Lung (tissue), 12 donors: ENCODE results near the gene OMP. TPM values are rescaled to one million over a fixed set of nuclear protein-coding genes. Genes with fewer than 3 reads are reported as not detected.

ENCODE experiments used
- ATAC-seq: fragments of 200-7000 bp; cut with Tn5 transposase; one replicate; pipeline ENCODE4 v1.9.1; 2020; ENCODE audit warnings: moderate number of reproducible peaks; ENCODE audit not compliant: insufficient read depth, low FRiP score
- DNase-seq, 3 donors: peaks; one replicate each; pipeline ENCODE4 v3.0.0-alpha.2; 2013 to 2017
- H3K27ac ChIP-seq, 2 donors: one replicate each; pipeline ENCODE4 v1.5.1; 2013; ENCODE audit warnings: mild to moderate bottlenecking in 2 of 2, moderate library complexity in 2 of 2, control low read depth in 1 of 2, inconsistent platforms in 1 of 2, low read depth in 1 of 2, low read length in 1 of 2
- H3K27me3 ChIP-seq, 3 donors: one replicate each; pipeline ENCODE4 v1.5.1; 2013; ENCODE audit warnings: low read length in 2 of 3; ENCODE audit not compliant: control insufficient read depth in 3 of 3, insufficient read depth in 3 of 3
- H3K36me3 ChIP-seq, 4 donors: one replicate each; pipeline ENCODE4 v1.5.1; 2013; ENCODE audit warnings: low read length in 4 of 4, mild to moderate bottlenecking in 1 of 4, moderate library complexity in 1 of 4; ENCODE audit not compliant: control insufficient read depth in 4 of 4, insufficient read depth in 4 of 4
- H3K4me1 ChIP-seq, 5 donors: one replicate each; pipeline ENCODE4 v1.5.1; 2013; ENCODE audit warnings: low read length in 5 of 5, mild to moderate bottlenecking in 2 of 5, moderate library complexity in 1 of 5; ENCODE audit not compliant: control insufficient read depth in 5 of 5, insufficient read depth in 5 of 5
- H3K4me3 ChIP-seq: one replicate; pipeline ENCODE4 v1.5.1; 2013; ENCODE audit warnings: mild to moderate bottlenecking, control low read depth, moderate library complexity
- H3K9ac ChIP-seq, 2 donors: one replicate each; pipeline ENCODE4 v1.5.1; 2013; ENCODE audit warnings: low read length in 2 of 2, control low read depth in 1 of 2; ENCODE audit not compliant: insufficient read depth in 1 of 2
- H3K9me3 ChIP-seq, 4 donors: one replicate each; pipeline ENCODE4 v1.5.1; 2013; ENCODE audit warnings: low read length in 3 of 4, mild to moderate bottlenecking in 1 of 4, moderate library complexity in 1 of 4; ENCODE audit not compliant: control insufficient read depth in 4 of 4, insufficient read depth in 3 of 4
- WGBS, 2 donors: extraction: QIAGEN DNeasy Blood & Tissue Kit; methylation state at CpG; one replicate each; pipeline ENCODE4 v1.1.7; 2013; 5-methylcytosine and 5-hydroxymethylcytosine counted together
- polyA plus RNA-seq, 2 donors: library from polyadenylated mRNA; stranded (reverse); fragments of 200-250 nt; gene quantifications; one replicate each; pipeline ENCODE4 v1.2.1, GENCODE V29; 2013
- total RNA-seq, 2 donors: library from RNA; depleted of rRNA in 1 of 2; stranded (reverse); fragments of >200 nt in 1 of 2; gene quantifications; one replicate each; pipeline ENCODE4 v1.2.1, GENCODE V29; 2014 to 2021
- TF ChIP-seq, protein P1 (sequence below): IDR thresholded peaks from 2 replicates; pipeline ENCODE4 v1.5.1; 2012; ENCODE audit warnings: mild to moderate bottlenecking; ENCODE audit errors: control extremely low read depth, extremely low read depth
- donor health status: control.
- donor health status: control.
- donor health status: Bipolar disorder and iron deficiency.
- donor health status: healthy.
- donor health status: DM: yes; HTN: yes; CAD: no.

OMP gene
- total and polyA plus RNA-seq, 4 donors, result 0.37 to 0.74 (median 0.61) TPM; not detected in 1

DNA sequence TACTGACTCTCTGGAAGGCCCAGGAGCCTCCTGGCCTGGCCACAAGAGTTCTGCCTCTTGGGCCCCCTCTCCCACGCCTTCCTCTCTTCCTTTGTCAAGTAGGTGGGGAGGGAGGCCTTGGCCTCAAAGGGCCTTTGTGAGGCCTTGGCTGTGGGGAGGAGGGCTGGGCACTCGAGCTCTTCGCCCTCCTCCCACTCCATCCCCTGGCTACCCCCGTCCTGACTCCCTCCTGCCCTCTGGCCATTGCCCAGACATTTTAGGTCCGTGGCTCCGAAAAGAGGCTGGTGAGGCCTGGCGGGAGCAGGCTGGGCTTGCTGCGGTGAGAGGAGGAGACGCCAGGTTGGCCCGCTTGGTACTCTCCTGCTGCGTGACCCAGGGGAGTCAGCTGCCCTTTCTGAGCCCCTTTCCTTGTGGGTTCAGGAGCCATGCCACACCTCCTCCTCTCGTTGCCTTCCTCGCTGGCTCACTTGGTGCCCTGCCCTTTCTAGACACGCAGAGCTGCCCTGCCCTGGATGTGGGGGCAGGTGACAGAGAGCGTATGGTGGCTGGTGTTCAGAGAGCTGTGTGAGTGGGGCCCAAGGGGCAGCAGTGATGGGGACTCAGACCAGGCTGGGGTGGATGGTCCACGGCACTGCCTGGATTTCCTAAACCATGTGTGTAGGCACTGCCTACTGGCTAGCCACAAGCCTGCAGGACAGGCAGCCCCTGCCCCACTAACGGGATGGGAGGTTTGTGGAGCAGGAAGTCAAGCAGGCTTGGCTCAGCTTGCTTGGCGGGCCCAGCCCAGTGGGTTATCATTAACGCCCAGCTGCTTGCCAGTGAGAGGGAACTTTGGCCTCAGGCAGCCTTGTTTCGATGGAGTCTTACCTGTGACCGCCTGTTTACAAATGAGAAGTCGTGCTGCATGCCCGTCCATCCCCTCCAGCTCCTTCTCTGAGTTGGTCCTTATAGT lies 15.8 kb upstream of the OMP start:
- no peak overlapping the region for H3K9ac ChIP-seq
- H3K27me3 ChIP-seq, result no peaks in the 10 kb centered on the region
- ATAC-seq, result no peak
- no peak overlapping the region for H3K27ac ChIP-seq
- DNase-seq, result peak in 1 of 3 donors; percentile 29
- H3K36me3 ChIP-seq, result peaks cover 0 to 5% (median 0%) of the 10 kb centered on the region in 4 donors
- H3K4me1 ChIP-seq, result peaks cover 0 to 16% (median 10%) of the 10 kb centered on the region in 5 donors
- H3K4me3 ChIP-seq, result no peak overlapping the region
- TF ChIP-seq, protein P1, sequence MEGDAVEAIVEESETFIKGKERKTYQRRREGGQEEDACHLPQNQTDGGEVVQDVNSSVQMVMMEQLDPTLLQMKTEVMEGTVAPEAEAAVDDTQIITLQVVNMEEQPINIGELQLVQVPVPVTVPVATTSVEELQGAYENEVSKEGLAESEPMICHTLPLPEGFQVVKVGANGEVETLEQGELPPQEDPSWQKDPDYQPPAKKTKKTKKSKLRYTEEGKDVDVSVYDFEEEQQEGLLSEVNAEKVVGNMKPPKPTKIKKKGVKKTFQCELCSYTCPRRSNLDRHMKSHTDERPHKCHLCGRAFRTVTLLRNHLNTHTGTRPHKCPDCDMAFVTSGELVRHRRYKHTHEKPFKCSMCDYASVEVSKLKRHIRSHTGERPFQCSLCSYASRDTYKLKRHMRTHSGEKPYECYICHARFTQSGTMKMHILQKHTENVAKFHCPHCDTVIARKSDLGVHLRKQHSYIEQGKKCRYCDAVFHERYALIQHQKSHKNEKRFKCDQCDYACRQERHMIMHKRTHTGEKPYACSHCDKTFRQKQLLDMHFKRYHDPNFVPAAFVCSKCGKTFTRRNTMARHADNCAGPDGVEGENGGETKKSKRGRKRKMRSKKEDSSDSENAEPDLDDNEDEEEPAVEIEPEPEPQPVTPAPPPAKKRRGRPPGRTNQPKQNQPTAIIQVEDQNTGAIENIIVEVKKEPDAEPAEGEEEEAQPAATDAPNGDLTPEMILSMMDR, result no peak
- H3K9me3 ChIP-seq, result no peaks in the 10 kb centered on the region
- WGBS, 2 donors, result 81 to 85% methylated on average over 23 of the region's 23 CpGs

- Histone ChIP-seq H3K27me3 (no peaks in the 10 kb centered on the region), H3K4me3 (no peak overlapping the region), H3K4me1 (peaks cover 0 to 16% (median 4%) of the 10 kb centered on the region in 5 donors), H3K9me3 (no peaks in the 10 kb centered on the region), H3K27ac (no peak overlapping the region), H3K36me3 (peaks cover 0 to 5% (median 0%) of the 10 kb centered on the region in 4 donors), H3K9ac (no peak overlapping the region)
- TF ChIP-seq, protein P1, result no peak
- no peak for ATAC-seq
- no peak for DNase-seq
- 93 to 94% methylated on average over 9 of the region's 9 CpGs for WGBS, 2 donors
Measured at GRCh38 chr11:77087723-77088225, 14.9 kb upstream of the OMP start.

GRCh38 chr11:77088236-77089003 lies 14.2 kb upstream of the OMP start:
- Histone ChIP-seq H3K36me3 (peaks cover 0 to 5% (median 0%) of the 10 kb centered on the region in 4 donors), H3K4me3 (no peak overlapping the region), H3K27me3 (no peaks in the 10 kb centered on the region), H3K9ac (no peak overlapping the region), H3K9me3 (no peaks in the 10 kb centered on the region), H3K4me1 (peaks cover 0 to 16% (median 0%) of the 10 kb centered on the region in 5 donors), H3K27ac (no peak overlapping the region)
- peak; percentile 65 to 79 (median 72) for DNase-seq
- 75 to 79% methylated on average over 11 of the region's 11 CpGs for WGBS, 2 donors
- no peak for ATAC-seq
- TF ChIP-seq, protein P1, result no peak
